HG02588 (cell line): Measurements from ENCODE around the gene HOMER2.

Source experiments
- ATAC-seq: cut with Tn5 transposase; IDR thresholded peaks from one replicate; pipeline ENCODE4 v1.9.1; 2021; ENCODE audit warnings: mild to moderate bottlenecking, moderate library complexity; ENCODE audit not compliant: unreplicated experiment

Gene HOMER2

DNA sequence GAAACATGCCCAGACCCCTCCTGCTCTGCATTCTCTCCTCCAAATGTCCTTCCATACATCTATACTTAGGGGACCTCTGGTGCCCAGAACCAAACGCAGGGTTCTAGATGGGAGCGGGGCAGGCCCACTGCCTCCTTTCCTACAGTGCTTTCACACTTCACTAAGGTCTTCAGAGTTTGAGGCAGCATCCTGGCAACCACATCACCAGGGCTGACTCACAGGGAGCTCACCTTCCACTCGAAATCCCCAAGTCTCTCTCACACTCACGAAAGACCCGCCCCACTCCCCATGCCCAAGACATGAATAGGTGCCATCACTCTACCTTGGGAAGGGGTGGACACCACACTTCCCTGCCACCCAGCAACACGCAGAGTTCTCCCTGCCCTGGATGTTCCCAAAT lies 18.9 kb downstream of the HOMER2 start:
- no peak for ATAC-seq

DNA sequence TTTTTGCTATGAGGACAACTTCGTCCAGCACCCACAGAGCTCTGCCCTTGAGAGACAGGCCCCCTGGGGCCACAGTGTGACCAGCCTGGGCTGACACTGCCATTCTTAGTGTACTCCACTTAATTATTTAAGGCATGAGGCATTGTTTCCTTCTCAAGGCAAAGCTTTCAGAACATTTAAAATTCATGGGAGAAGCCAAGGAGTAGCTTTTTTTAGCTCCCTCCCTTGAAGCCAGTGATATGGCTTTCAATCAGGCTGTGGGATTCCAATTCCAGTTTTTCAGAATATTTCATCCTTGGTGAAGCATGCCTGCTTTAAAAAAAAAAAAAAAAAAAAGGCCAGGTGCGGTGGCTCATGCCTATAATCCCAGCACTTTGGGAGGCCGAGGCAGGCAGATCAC lies 21.3 kb downstream of the HOMER2 start:
- no peak for ATAC-seq

DNA sequence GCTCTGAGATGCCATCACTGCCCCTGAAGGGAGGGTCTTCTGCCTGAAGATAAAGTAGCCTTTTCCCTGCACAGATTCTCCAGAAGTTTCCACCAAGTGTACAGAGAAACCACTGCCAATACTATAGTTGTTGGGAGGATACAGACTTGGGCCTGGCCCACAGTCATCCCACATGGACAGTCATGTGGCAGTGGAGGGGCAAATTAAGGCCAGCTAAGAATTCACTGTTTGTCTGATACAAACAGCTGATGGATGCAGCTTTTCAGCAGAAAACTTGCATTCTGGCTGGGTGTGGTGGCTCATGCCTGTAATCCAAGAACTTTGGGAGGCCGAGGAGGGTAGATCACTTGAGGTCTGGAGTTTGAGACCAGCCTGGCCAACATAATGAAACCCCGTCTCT lies 22.1 kb downstream of the HOMER2 start:
- no peak for ATAC-seq

DNA sequence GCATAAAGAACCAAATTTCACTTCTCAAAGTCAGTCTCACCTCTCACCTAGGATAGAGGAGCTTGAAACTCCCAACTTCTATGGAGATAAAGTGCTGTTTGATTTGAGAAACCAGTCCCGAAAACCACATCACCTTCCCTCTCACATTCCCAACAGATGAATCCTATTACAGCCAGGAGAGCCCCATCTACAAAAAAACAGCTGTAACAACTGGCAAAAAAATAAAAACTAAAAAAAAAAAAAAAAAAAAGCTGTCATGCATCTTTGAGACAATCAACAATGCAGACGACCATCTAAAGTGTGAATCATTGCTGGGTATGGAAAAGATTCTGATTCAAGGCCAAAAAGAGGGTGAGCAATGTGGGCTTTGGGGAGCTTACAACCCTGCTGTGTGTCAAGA lies 23.8 kb downstream of the HOMER2 start:
- no peak for ATAC-seq

DNA sequence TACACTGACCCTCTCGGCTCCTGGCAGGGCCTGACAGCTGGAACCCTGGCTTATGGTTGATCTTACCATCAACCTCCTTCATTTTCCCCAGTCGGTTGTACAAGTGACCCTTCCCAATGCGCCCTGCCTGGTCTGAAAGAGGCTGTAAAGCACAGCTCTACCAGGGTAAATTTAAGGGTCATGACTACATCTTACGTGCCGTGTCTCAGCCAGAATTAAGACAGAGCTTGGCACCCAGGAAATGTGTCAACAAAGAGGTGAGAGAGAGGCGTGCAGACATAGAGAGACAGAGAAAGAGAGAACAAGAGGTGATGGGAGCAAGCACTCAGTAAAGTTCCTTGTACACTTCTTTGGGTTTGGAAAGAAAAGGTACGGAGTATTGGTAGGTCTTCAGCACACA lies 28.8 kb downstream of the HOMER2 start:
- no peak for ATAC-seq

DNA sequence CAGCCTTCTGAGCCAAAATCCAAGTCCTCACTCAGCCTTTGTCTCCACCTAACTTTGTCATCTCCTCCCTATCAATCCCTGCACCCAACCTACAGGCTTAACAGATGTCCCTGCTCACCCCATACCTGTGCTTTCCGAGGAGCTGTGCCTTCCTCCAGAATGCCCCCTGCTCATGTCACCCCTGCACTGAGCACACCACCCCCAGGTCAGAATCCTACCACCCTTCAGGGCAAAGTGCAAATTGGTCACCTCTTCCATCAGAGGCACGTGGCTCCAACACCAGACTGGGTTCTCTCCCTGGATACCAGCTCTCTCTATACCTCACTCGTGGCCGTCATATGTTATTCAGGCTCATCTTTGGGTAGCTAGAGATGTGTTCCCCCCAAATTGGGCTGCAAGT lies 29.8 kb downstream of the HOMER2 start:
- ATAC-seq: no peak

DNA sequence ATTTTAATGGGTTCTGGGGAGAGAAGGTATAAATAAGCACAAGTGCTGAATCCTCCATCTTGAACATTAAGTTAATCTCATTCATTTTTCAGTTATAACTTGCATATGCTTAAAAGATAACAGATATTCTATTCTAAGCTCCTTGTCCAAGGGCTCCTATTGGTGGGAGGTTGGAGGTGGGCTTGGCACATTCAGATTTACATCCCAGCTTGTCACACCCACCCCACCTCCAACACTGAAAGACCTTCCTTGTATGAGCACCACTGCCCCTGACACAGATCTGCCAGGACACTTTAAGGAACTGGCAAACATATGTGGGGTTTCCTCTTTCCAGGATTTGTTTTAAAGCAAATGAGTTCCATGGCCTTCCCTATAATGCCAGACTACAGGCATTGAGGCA lies 30.6 kb downstream of the HOMER2 start:
- ATAC-seq: no peak

DNA sequence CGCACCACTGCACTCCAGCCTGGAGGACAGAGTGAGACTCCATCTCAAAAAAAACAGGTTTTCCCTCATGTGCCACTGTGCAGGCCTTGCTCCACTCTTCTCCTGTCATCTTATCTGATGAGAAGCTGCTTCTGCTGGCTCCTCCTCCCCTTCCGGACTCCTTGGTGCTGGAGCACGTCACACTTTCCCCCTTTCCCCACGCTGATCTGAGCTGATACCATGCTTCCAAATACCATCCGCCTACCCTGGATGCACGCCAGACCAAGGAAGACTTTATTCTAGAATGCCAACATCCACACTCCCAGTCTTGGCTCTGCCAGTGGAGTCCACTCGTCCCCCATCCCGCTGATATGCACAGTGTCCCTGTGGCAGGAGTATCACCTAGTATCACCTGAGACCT lies 31.3 kb downstream of the HOMER2 start:
- ATAC-seq: no peak

DNA sequence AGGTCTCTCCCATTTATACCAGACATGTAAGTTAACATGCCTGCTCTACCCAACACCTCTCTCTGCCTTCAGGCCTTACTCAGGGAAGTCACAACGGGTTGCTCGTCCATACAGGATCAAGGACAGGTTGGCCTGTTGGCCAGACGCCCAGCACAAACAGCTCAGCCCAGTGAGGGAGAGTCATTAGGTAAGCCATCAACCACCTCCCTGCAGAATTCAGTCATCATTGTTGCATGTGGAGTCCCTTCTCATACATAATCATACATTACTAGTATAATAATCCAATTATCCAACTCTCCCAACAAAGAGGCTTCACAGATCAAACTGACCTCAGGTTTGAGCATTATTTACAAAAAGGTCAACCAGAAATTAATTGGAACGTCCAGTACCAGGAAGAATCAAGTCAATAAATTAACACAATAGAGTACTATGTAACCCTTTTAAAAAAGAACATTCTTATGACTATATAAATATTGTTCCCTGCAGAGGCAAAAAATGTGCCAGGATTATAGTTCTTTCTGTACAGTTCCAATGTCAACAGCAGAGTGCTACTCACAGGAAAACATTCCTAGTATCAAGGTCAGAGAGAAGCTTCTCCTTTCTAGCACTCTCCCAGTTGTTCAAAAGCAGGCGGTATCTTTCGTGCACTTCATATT lies 33.2 kb downstream of the HOMER2 start:
- no peak for ATAC-seq

DNA sequence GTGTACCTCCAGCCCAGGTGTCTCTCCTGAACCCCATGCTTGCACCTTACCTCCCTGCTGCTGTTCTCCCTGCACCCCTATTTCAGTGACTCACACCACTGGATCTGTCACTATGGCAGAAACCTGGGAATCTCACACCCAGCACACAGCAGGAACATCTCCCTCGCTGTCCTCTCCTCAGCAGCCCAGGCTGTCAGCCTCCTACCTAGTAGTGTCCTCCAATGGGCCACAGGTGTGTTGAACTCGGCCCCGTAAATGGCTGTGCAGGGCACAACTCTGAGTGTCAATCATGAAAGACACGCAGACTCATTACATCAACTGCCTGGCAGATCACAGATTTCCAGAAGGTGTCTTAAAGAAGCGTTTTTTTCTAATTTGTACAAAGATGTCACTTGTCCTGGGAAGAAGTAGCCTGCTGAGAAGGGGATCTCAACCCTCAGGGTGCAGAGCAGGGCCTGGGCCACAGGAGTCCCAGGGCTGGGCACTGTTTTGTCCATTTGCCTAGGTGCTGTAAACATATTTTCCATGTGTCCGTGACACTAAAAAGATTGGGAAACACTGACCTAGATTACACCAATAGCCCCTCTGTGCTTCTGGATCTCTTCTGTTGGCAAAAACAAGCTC lies 33.8 kb downstream of the HOMER2 start:
- no peak for ATAC-seq

DNA sequence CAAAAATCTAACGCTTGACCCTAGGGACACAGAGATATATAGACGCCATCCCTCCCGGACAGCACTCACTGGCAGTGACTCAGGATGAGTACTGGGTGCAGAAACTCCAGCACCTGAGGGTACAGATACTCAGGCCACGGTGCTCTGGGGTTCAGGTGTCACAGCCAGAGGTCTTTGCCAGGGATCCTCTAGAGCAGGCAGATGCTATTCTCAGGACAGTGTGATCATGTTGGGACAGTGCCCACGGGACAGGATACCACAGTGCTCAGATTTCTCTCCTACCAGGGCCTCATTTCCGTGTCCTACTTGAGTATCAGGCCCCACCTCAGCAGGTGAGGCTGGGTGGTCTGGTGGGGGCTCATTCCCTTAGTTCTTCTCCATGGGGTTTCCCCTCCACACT lies 34.4 kb downstream of the HOMER2 start:
- ATAC-seq: no peak

DNA sequence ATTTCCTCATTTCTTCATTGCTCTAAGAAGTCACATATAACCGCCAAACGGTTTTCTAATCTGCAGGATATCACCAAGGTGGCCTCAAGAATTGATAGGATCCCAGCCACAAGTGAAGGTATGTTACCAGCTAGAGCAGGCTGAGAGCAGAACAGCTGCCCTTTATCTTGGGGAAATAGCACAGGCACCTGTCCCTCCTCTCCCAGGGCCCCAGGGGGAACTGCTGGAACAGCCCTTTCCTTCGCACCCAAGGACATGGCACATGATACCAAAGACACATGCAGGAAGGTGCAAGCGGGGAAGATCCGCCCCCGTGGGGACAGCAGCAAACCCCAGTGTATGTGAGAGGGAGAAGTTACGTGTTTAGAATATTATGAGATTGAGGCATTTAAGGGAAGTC lies 35.3 kb downstream of the HOMER2 start:
- ATAC-seq: no peak

DNA sequence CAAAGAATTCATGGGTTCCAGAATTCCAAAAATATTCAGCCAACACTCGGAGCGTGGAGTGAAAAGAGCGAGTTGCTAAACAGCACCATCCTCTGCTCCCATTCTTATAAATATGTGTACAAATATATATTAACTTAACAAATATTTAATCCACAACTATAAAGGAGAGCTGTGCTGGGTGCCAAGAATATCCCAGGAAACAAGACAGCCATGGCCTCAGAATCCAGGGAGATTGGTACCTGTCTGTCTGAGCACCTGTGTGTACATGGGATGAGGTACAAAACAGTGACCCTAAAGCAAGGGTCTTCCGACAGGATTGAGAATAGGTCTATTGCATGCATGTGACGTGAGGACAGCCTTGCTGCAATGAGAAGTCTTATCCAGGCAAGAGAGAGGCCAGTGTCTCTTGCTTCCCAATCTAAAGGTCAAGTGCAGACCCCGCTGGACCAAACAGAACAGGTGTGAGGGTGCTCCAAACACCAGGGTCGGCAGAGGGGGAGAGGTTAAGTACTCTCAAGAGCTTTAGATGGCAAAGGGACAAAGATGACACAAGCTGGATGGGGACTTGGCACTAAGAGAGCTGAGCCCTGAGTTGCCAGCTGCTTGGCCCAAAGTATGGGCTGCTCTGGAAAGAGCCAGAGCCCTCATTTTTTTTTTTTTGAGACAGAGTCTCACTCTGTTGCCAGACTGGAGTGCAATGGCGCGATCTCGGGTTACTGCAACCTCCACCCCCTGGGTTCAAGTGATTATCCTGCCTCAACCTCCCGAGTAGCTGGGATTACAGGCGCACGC lies 36.2 kb downstream of the HOMER2 start:
- no peak for ATAC-seq

DNA sequence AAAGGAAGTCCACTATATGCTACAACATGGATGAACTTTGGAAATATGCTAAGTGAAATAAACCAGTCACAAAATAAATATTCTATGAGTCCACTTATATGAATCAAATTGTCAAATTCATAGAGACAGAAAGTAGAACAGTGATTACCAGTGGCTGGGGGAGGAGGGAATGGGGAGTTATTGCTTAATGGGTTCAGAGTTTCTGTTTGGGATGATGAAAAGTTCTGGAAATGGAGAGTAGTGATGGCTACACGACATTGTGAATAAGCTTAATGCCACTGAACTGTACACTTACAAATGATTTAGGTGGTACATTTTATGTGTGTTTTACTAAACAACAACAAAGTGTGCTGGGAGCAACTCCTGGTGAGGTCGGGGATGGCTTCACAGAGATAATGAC lies 38.1 kb downstream of the HOMER2 start:
- ATAC-seq: no peak

DNA sequence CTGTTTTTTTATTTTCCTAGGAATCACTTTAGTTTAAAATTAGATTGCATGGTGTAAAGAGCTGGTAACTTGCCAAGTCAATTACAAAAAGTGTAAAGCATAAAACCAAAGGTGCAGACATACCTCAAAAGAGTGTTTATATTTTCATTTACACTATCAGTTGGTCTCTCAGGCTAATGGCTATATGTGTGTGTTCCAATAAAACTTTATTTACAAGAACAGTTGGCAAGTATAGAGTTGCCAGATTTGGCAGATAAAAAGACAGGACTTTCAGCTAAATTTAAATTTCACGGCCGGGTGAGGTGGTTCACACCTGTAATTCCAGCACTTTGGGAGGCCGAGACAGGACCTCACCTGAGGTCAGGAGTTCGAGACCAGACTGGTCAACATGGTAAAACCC lies 41.1 kb downstream of the HOMER2 start:
- no peak for ATAC-seq

DNA sequence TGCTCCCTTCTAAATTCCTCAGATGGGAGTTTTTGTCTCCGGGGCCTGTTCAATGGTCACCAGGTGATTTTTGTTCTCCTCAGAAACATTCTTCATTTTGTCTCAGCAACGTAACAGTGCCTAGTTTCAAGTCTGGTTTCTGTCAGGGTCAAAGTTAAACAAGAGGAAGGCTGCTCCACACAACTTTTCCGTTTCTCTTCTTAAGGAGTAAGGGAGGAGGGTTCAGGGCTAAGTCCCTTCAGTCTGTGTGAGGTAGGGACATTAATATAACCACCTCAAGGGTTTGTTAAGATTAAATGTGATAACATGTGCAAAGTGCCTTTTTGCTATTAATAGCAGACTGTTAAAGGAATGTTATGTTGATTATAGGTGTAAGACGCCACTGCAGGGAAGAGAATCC lies 41.8 kb downstream of the HOMER2 start:
- no peak for ATAC-seq

DNA sequence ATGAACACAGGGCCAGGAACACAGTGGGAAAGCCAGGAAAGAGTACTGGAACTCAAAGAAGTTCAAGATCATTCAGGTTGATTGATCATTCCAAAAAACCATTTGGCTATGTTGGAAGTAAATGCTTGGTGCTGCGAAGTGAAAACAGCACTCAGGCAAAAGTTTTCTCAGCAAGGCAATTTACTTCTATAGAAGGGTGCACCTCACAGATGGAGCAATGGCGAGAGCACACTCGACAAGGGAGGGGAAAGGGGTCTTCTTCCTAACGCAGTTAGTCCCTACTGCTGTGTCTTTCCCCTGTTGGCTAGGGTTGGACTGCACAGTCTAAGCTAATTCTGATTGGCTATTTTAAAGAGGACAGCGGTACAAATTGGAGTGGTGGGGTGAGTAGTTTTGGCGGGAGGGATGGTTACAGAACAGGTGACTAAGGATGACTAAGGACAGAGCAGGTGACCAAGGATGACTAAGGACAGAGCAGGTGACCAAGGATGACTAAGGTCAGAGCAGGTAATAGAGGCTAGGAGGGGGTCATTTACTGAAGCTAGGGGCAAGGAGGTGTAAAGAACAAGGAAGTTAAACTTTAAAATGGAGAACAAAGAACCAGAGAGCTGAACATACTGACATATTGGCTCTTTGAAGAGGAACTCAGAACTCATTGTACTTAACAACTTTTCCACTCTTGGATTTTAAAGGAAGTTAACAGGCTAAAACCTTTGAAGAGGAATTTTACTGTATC lies 43.3 kb downstream of the HOMER2 start:
- no peak for ATAC-seq

DNA sequence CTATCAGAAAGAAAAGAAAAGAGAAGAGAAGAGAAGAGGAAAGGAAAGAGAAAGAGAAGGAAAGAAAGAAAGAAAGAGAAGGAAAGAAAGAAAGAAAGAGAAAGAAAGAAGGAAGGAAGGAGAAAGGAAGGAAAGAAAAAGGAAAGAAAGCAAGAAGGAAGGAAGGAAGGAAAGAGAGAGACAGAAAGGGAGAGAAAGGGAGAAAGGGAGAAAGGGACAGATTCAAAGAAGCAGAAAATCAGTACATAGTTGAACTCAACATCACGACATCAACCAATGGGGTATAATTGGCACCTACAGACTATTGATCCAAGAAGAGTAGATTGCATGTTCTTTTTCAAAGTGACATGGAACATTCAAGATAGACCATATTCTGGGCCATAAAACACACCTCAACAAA lies 45.2 kb downstream of the HOMER2 start:
- ATAC-seq: no peak

DNA sequence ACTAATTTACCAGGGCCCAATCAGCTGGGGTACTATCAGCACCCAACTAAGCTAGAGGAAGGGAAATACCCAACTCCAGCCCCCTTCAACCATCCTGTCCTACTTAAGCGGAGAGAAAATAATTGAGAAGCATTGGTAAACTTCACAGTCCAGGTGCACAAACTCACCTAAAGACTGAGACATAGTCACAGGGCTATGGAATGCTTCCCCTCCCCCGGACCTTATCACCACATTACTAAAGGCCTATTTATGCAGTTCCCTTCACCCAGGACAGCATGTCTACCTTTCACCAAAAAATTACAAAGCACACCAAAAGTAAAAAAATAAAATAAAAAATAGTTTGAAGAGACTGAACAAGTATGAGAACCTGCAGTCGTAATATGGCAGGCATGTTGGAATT lies 47.9 kb downstream of the HOMER2 start:
- no peak for ATAC-seq

DNA sequence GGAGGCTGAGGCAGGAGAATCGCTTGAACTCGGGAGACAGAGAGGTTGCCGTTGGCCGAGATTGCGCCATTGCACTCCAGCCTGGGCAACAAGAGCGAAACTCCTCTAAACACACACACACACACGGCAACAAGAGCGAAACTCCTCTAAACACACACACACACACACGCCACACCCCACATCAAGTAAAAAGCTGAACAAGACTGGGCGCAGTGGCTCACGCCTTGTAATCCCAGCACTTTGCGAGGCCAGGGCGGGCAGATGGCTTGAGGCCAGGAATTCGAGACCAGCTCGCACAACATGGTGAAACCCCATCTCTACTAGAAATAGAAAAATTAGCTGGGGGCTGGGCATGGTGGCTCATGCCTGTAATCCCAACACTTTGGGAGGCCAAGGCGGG lies 49.0 kb downstream of the HOMER2 start:
- no peak for ATAC-seq

DNA sequence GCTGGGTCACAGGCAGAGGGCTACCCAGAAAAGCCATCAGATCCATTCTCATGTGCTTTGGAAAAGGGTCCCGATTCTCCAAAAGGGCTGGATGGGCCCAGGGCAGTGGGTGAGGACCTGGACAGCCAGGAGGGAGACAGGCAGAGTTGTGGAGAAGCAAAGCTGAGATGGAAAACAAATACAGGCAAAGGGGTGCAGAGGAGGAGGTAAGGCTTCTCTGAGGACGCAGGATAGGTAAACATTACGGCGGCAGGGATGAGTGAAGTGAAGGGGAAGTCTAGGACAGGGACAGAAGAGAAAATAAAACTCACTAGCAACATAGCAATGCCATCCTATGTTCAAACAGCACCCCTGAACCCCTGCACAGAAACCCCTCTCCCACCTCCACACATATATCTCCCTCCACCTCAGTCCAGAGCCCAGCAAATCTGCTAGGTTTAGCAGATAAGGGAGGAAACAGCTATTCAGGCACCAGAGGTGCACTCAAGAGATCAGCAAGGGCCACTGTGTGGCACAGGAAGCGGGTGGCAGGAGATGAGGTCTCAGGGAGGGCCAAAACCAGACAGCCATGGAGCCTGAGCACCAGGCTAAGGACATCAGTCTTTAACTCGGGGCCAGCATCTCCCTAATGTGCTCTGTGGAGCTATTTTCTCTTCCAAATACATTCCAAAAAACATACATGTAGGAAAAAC lies 51.3 kb downstream of the HOMER2 start:
- no peak for ATAC-seq
